SH-SY5Y (cell line): Measurements from ENCODE around the gene ALPK3.

Experiments
- GATA2 ChIP-seq: IDR thresholded peaks from 2 replicates; pipeline ENCODE4 v1.6.1; 2011; ENCODE audit warnings: mild to moderate bottlenecking, low read depth, low read length
- GATA3 ChIP-seq: IDR thresholded peaks from 2 replicates; pipeline ENCODE4 v1.6.1; 2011; ENCODE audit warnings: low read depth, mild to moderate bottlenecking, low read length, moderate library complexity

- no peak for TF ChIP-seq GATA2
- TF ChIP-seq GATA3, result no peak
Observed at GRCh38 chr15:84885801-84886200, 68.6 kb downstream of the ALPK3 start.
